GM19238 (cell line): Measurements from ENCODE around the gene COL5A1.
"Not testable (repeated sequence)": the region's sequence is repeated elsewhere in the genome, so short reads cannot be mapped to it uniquely, and the experiment has no call there.

ENCODE experiments used
- DNase-seq: peaks from one replicate; pipeline ENCODE4 v3.0.0; 2011; ENCODE audit warnings: low spot score; ENCODE audit not compliant: insufficient read length

The COL5A1 gene

GRCh38 chr9:134676886-134677285 is 35.3 kb downstream of the COL5A1 start:
- DNase-seq, result no peak

GRCh38 chr9:134677743-134678142 is 36.1 kb downstream of the COL5A1 start:
- DNase-seq, result no peak

GRCh38 chr9:134678206-134678605 is 36.6 kb downstream of the COL5A1 start:
- DNase-seq, result no peak

GRCh38 chr9:134678666-134679443 is 37.3 kb downstream of the COL5A1 start:
- no peak for DNase-seq

- no peak for DNase-seq
Measured at GRCh38 chr9:134679616-134680392, 38.2 kb downstream of the COL5A1 start.

GRCh38 chr9:134680393-134681060 is 38.9 kb downstream of the COL5A1 start:
- no peak for DNase-seq

GRCh38 chr9:134681061-134681661 is 39.6 kb downstream of the COL5A1 start:
- no peak for DNase-seq

- no peak for DNase-seq
Measured at GRCh38 chr9:134682026-134682425, 40.4 kb downstream of the COL5A1 start.

GRCh38 chr9:134682651-134683364 is 41.2 kb downstream of the COL5A1 start:
- DNase-seq, result no peak

GRCh38 chr9:134683714-134684374 is 42.2 kb downstream of the COL5A1 start:
- no peak for DNase-seq

- DNase-seq, result no peak
Measured at GRCh38 chr9:134684375-134684723, 42.7 kb downstream of the COL5A1 start.

- not testable (repeated sequence) for DNase-seq
Measured at GRCh38 chr9:134684941-134685340, 43.3 kb downstream of the COL5A1 start.

GRCh38 chr9:134685784-134686183 is 44.2 kb downstream of the COL5A1 start:
- no peak for DNase-seq

- no peak for DNase-seq
Measured at GRCh38 chr9:134686896-134687295, 45.3 kb downstream of the COL5A1 start.

GRCh38 chr9:134687556-134687955 is 46.0 kb downstream of the COL5A1 start:
- DNase-seq, result no peak

GRCh38 chr9:134688231-134688630 is 46.6 kb downstream of the COL5A1 start:
- no peak for DNase-seq

GRCh38 chr9:134688661-134689320 is 47.2 kb downstream of the COL5A1 start:
- no peak for DNase-seq

GRCh38 chr9:134689321-134690181 is 47.9 kb downstream of the COL5A1 start:
- DNase-seq, result peak; percentile 48

- DNase-seq, result no peak
Measured at GRCh38 chr9:134690301-134690751, 48.7 kb downstream of the COL5A1 start.
